ENCODE results near the gene VTI1A.

The VTI1A gene

DNA sequence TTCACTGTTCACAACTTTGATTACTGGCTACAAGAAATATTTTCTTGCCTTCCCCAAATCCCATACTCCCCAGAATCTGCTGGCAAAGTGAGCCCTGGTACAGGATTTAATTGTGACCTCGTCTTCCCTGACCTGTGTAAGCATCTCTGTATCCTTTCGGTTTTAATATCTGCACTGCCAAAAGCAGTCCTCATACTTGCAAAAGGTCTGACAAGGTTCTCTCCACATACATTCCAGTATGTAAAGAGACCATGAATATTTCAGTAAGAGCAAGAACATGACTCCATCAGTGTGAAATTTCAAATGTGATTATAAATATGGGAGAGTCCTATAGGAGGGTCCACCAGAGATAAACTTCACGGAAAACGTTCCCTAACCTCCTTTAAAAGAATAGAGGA, 369.0 kb downstream of the VTI1A start:
- no peak overlapping the region for H3K9ac ChIP-seq (ENCODE audit: low read length)
- H3F3A ChIP-seq (ENCODE audit: insufficient read depth, low read length), result no peaks in the 10 kb centered on the region
- no peak for DNase-seq
- no peak overlapping the region for H2AFZ ChIP-seq (ENCODE audit: low read length)
- H4K20me1 ChIP-seq (ENCODE audit: insufficient read depth, low read length), result no peaks in the 10 kb centered on the region
- TF ChIP-seq EZH2phosphoT487 (IDR thresholded peaks at IDR 0.05; ENCODE audit: low read length) (no peak), CTCF (IDR thresholded peaks at IDR 0.05; ENCODE audit: low read length) (no peak), EZH2 (optimal IDR thresholded peaks at IDR 0.05; ENCODE audit: low read depth, low read length) (no peak)
- no peaks in the 10 kb centered on the region for H3K79me2 ChIP-seq (ENCODE audit: low read length)
- H3K9me2 ChIP-seq (replicated peaks; ENCODE audit: insufficient read depth, low read length), result no peaks in the 10 kb centered on the region
- no peak overlapping the region for H3K4me3 ChIP-seq (ENCODE audit: low read length)
- no peaks in the 10 kb centered on the region for H3K9me3 ChIP-seq (replicated peaks; ENCODE audit: insufficient read depth, low read length)
- H3K36me3 ChIP-seq (replicated peaks; ENCODE audit: insufficient read depth, low read length), result no peaks in the 10 kb centered on the region
- H3K27ac ChIP-seq (ENCODE audit: low read length), result no peak overlapping the region
- H3K4me2 ChIP-seq (ENCODE audit: low read depth, low read length), result no peak overlapping the region
- H3K4me1 ChIP-seq (ENCODE audit: low read length), result no peaks in the 10 kb centered on the region
- no peaks in the 10 kb centered on the region for H3K27me3 ChIP-seq (replicated peaks; ENCODE audit: insufficient read depth, low read length)

DNA sequence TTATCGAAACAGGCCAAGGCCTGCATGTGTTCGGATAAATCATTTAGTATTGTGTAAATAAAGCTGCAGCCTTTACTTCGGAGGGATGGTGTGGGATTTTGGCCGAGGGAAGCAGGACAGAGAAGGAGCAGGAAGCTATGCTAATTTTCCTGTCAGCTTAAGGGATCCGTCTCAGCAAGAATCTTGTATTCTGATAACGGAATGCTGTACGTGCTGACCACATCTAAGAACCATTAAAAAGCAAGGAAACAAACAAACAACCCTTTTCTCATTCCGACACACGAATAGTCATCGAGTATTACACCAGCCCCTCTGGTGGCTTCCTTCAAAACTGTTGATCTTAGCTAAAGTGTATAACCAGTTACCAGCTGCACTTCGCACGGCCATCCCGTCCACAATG, 369.9 kb downstream of the VTI1A start:
- Histone ChIP-seq H3K27ac (ENCODE audit: low read length) (no peak overlapping the region), H4K20me1 (ENCODE audit: insufficient read depth, low read length) (no peaks in the 10 kb centered on the region), H3K79me2 (ENCODE audit: low read length) (no peaks in the 10 kb centered on the region), H3K9me3 (replicated peaks; ENCODE audit: insufficient read depth, low read length) (no peaks in the 10 kb centered on the region), H3K4me2 (ENCODE audit: low read depth, low read length) (no peak overlapping the region), H2AFZ (ENCODE audit: low read length) (no peak overlapping the region), H3K4me1 (ENCODE audit: low read length) (no peaks in the 10 kb centered on the region), H3K27me3 (replicated peaks; ENCODE audit: insufficient read depth, low read length) (no peaks in the 10 kb centered on the region), H3K4me3 (ENCODE audit: low read length) (no peak overlapping the region), H3K9ac (ENCODE audit: low read length) (no peak overlapping the region), H3F3A (ENCODE audit: insufficient read depth, low read length) (no peaks in the 10 kb centered on the region), H3K9me2 (replicated peaks; ENCODE audit: insufficient read depth, low read length) (no peaks in the 10 kb centered on the region), H3K36me3 (replicated peaks; ENCODE audit: insufficient read depth, low read length) (no peaks in the 10 kb centered on the region)
- no peak for DNase-seq
- TF ChIP-seq CTCF (IDR thresholded peaks at IDR 0.05; ENCODE audit: low read length) (no peak), EZH2 (optimal IDR thresholded peaks at IDR 0.05; ENCODE audit: low read depth, low read length) (no peak), EZH2phosphoT487 (IDR thresholded peaks at IDR 0.05; ENCODE audit: low read length) (no peak)

DNA sequence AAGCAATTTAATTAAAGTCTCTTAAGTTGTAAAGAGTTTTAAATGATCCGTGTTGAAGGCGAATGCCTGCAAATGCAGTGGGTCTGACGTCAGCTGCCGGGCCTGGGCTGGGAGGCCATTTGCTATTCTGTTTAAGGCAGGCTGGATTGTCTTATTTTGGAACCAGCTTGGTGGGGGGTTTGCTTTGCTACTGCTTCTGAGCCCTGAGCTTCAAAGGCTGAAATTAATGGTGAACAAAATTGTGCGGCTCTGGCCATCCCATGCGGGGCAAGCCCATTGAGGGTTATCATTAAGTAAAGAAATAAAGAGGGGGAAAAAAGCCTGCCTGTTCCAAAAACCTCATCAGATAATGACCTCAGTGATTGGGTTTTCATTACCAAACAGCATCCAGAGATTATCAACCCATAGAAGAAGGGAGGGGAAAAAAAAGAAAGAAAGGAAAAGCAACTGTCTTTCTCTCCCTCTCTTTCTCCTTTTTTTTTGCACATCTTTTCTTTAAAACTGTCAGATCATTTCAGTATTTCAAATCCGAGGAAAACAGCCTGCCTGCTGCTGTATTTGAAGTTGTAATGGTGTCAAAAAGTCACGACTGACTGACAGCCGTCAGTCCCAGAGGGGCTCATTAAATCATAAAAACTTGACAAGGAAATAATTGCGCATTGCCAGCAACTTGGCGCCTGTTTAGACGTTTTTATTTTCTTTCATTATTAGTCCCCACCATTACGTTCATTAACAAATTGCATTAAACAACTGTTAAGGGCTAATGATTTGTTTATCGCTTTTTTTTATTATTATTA, 371.2 kb downstream of the VTI1A start:
- H3F3A ChIP-seq (ENCODE audit: insufficient read depth, low read length), result no peaks in the 10 kb centered on the region
- H3K9me2 ChIP-seq (replicated peaks; ENCODE audit: insufficient read depth, low read length), result no peaks in the 10 kb centered on the region
- no peaks in the 10 kb centered on the region for H4K20me1 ChIP-seq (ENCODE audit: insufficient read depth, low read length)
- H3K9ac ChIP-seq (ENCODE audit: low read length), result no peak overlapping the region
- H2AFZ ChIP-seq (ENCODE audit: low read length), result no peak overlapping the region
- no peak overlapping the region for H3K4me3 ChIP-seq (ENCODE audit: low read length)
- H3K27ac ChIP-seq (ENCODE audit: low read length), result no peak overlapping the region
- H3K27me3 ChIP-seq (replicated peaks; ENCODE audit: insufficient read depth, low read length), result no peaks in the 10 kb centered on the region
- H3K79me2 ChIP-seq (ENCODE audit: low read length), result no peaks in the 10 kb centered on the region
- no peak overlapping the region for H3K4me2 ChIP-seq (ENCODE audit: low read depth, low read length)
- no peaks in the 10 kb centered on the region for H3K36me3 ChIP-seq (replicated peaks; ENCODE audit: insufficient read depth, low read length)
- TF ChIP-seq EZH2 (optimal IDR thresholded peaks at IDR 0.05; ENCODE audit: low read depth, low read length), result no peak
- no peak for TF ChIP-seq CTCF (IDR thresholded peaks at IDR 0.05; ENCODE audit: low read length)
- no peak for TF ChIP-seq EZH2phosphoT487 (IDR thresholded peaks at IDR 0.05; ENCODE audit: low read length)
- DNase-seq, result no peak
- H3K9me3 ChIP-seq (replicated peaks; ENCODE audit: insufficient read depth, low read length), result no peaks in the 10 kb centered on the region
- no peaks in the 10 kb centered on the region for H3K4me1 ChIP-seq (ENCODE audit: low read length)
